H1 (cell line): ENCODE results near the gene CTNND2. TPM values are rescaled to one million over a fixed set of nuclear protein-coding genes. Genes with fewer than 3 reads are reported as not detected.

ENCODE experiments used
- CTCF ChIA-PET: fragments of 300-600 bp; sonication (Branson Sonifier 250); formaldehyde crosslinking; loops from one replicate; lab custom pipeline; 2021; ENCODE audit not compliant: partially characterized antibody; lab: Charles Lee
- POLR2A ChIA-PET: fragments of 300-600 bp; sonication (Branson Sonifier 250); formaldehyde crosslinking; loops from one replicate; lab custom pipeline; 2021; ENCODE audit warnings: inconsistent platforms; ENCODE audit not compliant: partially characterized antibody; lab: Charles Lee
- DNase-seq, 2 experiments: peaks; one replicate each; pipeline versions ENCODE4 v3.0.0 to v3.0.0-alpha.2; 2010 to 2022; ENCODE audit warnings: low spot score in 2 of 2, low read depth in 1 of 2, mixed read lengths in 1 of 2
- FAIRE-seq: peaks from 2 replicates; lab custom pipeline; 2011; peaks lifted over from hg19 to GRCh38; lab: Jason Lieb, UNC
- H2AFZ ChIP-seq: 2 replicates; pipeline ENCODE4 v1.8.1; 2012; ENCODE audit warnings: low read length, inconsistent platforms
- H2AK5ac ChIP-seq: 2 replicates; pipeline ENCODE4 v1.6.1; 2013; ENCODE audit warnings: low read depth, low read length
- H2BK120ac ChIP-seq: replicated peaks from 2 replicates; pipeline ENCODE3; 2013; ENCODE audit warnings: low read depth, low read length, inconsistent platforms
- H2BK12ac ChIP-seq: 2 replicates; pipeline ENCODE4 v1.6.1; 2013; ENCODE audit warnings: low read depth, low read length
- H2BK15ac ChIP-seq: 2 replicates; pipeline ENCODE4 v1.6.1; 2013; ENCODE audit warnings: low read length
- H2BK20ac ChIP-seq: 2 replicates; pipeline ENCODE4 v1.6.1; 2013; ENCODE audit warnings: low read length
- H2BK5ac ChIP-seq: 2 replicates; pipeline ENCODE4 v1.6.1; 2013; ENCODE audit warnings: low read depth, low read length
- H3K14ac ChIP-seq: 2 replicates; pipeline ENCODE4 v1.6.1; 2013; ENCODE audit warnings: inconsistent platforms; ENCODE audit not compliant: insufficient read length
- H3K18ac ChIP-seq: 2 replicates; pipeline ENCODE4 v1.6.1; 2013; ENCODE audit warnings: low read length; ENCODE audit errors: extremely low read depth
- H3K23ac ChIP-seq: 2 replicates; pipeline ENCODE4 v1.6.1; 2013; ENCODE audit warnings: inconsistent platforms; ENCODE audit not compliant: insufficient read length
- H3K23me2 ChIP-seq: 2 replicates; pipeline ENCODE4 v1.6.1; 2013; ENCODE audit warnings: low read depth, low read length
- H3K27ac ChIP-seq: 2 replicates; pipeline ENCODE4 v1.6.1; 2011; ENCODE audit warnings: low read depth, low read length, inconsistent platforms
- H3K27me3 ChIP-seq, 4 experiments: replicated peaks in 1 of 4; 1 replicate in 1 of 4; 2 replicates in 3 of 4; pipeline versions ENCODE4 v1.6.1 to v1.8.1; 2011 to 2013; ENCODE audit warnings: low read length in 3 of 4, mild to moderate bottlenecking in 3 of 4, inconsistent platforms in 2 of 4, mixed read lengths in 2 of 4, moderate library complexity in 1 of 4; ENCODE audit not compliant: control insufficient read depth in 3 of 4, insufficient read depth in 3 of 4; ENCODE audit errors: extremely low read depth in 1 of 4
- H3K36me3 ChIP-seq, 4 experiments: 2 replicates each; pipeline versions ENCODE4 v1.6.1 to v1.8.1; 2011 to 2013; ENCODE audit warnings: mild to moderate bottlenecking in 4 of 4, low read length in 3 of 4, moderate library complexity in 2 of 4, control low read depth in 1 of 4, inconsistent platforms in 1 of 4; ENCODE audit not compliant: insufficient read depth in 4 of 4, control insufficient read depth in 2 of 4
- H3K4ac ChIP-seq: replicated peaks from 2 replicates; pipeline ENCODE3; 2013; ENCODE audit warnings: low read length, low read depth, mixed read lengths, inconsistent platforms; ENCODE audit not compliant: insufficient read length
- H3K4me1 ChIP-seq, 4 experiments: replicated peaks in 1 of 4; 1 replicate in 1 of 4; 2 replicates in 3 of 4; pipeline versions ENCODE4 v1.6.1 to v1.8.1; 2011 to 2013; ENCODE audit warnings: low read length in 3 of 4, inconsistent platforms in 2 of 4, mixed read lengths in 1 of 4; ENCODE audit not compliant: insufficient read depth in 4 of 4, control insufficient read depth in 3 of 4
- H3K4me2 ChIP-seq, 2 experiments: 2 replicates each; pipeline versions ENCODE4 v1.6.1 to v1.8.1; 2011 to 2013; ENCODE audit warnings: low read depth in 2 of 2, low read length in 2 of 2, control low read depth in 1 of 2, inconsistent platforms in 1 of 2, mild to moderate bottlenecking in 1 of 2; ENCODE audit not compliant: insufficient read depth in 1 of 2
- H3K4me3 ChIP-seq, 4 experiments: fragments of 200-600, 300-600 bp in 1 of 4; sonication (generic), shearing (Covaris generic), sonication (Bioruptor Twin) in 1 of 4; 2 replicates each; pipeline versions ENCODE4 v1.5.1 to v1.8.1; 2011 to 2016; ENCODE audit warnings: low read length in 4 of 4, low read depth in 3 of 4, control low read depth in 2 of 4, inconsistent platforms in 2 of 4, mild to moderate bottlenecking in 2 of 4, mixed read lengths in 1 of 4, moderate library complexity in 1 of 4; ENCODE audit not compliant: insufficient read depth in 2 of 4; ENCODE audit errors: extremely low read depth in 1 of 4
- H3K56ac ChIP-seq: replicated peaks from 2 replicates; pipeline ENCODE3; 2013; ENCODE audit warnings: low read depth, mild to moderate bottlenecking, mixed read lengths, low read length, inconsistent platforms; ENCODE audit not compliant: insufficient read length
- H3K79me1 ChIP-seq: 2 replicates; pipeline ENCODE4 v1.6.1; 2013; ENCODE audit warnings: low read depth, low read length, control low read depth
- H3K79me2 ChIP-seq, 2 experiments: 2 replicates each; pipeline versions ENCODE4 v1.6.1 to v1.8.1; 2012 to 2013; ENCODE audit warnings: low read length in 2 of 2, mild to moderate bottlenecking in 2 of 2, inconsistent platforms in 1 of 2; ENCODE audit not compliant: insufficient read depth in 2 of 2, control insufficient read depth in 1 of 2
- H3K9ac ChIP-seq, 4 experiments: replicated peaks in 1 of 4; 1 replicate in 1 of 4; 2 replicates in 3 of 4; pipeline versions ENCODE4 v1.6.1 to v1.8.1; 2011 to 2013; ENCODE audit warnings: low read depth in 3 of 4, low read length in 3 of 4, control low read depth in 2 of 4, mild to moderate bottlenecking in 2 of 4, moderate library complexity in 2 of 4, inconsistent platforms in 1 of 4; ENCODE audit errors: extremely low read depth in 1 of 4
- H3K9me3 ChIP-seq, 2 experiments: 2 replicates each; pipeline versions ENCODE4 v1.6.1 to v1.8.1; 2012 to 2013; ENCODE audit warnings: mild to moderate bottlenecking in 2 of 2, moderate library complexity in 2 of 2, control low read depth in 1 of 2, inconsistent platforms in 1 of 2, low read depth in 1 of 2, low read length in 1 of 2, mixed read lengths in 1 of 2; ENCODE audit not compliant: insufficient read depth in 2 of 2
- H4K20me1 ChIP-seq, 2 experiments: replicated peaks in 1 of 2; 2 replicates each; pipeline versions ENCODE3 to v1.8.1; 2011 to 2013; ENCODE audit warnings: inconsistent platforms in 2 of 2, low read length in 2 of 2, mild to moderate bottlenecking in 1 of 2; ENCODE audit not compliant: insufficient read depth in 2 of 2, control insufficient read depth in 1 of 2
- H4K5ac ChIP-seq: 2 replicates; pipeline ENCODE4 v1.6.1; 2013; ENCODE audit warnings: low read length, low read depth, mixed read lengths, inconsistent platforms; ENCODE audit not compliant: insufficient read length
- H4K8ac ChIP-seq: 2 replicates; pipeline ENCODE4 v1.8.0; 2013; ENCODE audit warnings: mild to moderate bottlenecking, moderate library complexity, low read length, inconsistent platforms; ENCODE audit not compliant: insufficient read depth; ENCODE audit errors: extremely low read depth
- H4K91ac ChIP-seq: replicated peaks from 2 replicates; pipeline ENCODE3; 2013; ENCODE audit warnings: low read length, mixed read lengths, inconsistent platforms; ENCODE audit not compliant: insufficient read length
- ASH2L ChIP-seq: fragments of 200-600, 300-600 bp; sonication (generic); IDR thresholded peaks from one replicate; pipeline ENCODE4 v1.7.1; 2017; ENCODE audit warnings: low read length
- CBX5 ChIP-seq: fragments of 300-800, 300-1000 bp; sonication (generic); IDR thresholded peaks from 2 replicates; pipeline ENCODE4 v1.7.1; 2016; ENCODE audit warnings: antibody characterized with exemption, low read length, low read depth
- CREB1 ChIP-seq: IDR thresholded peaks from 2 replicates; pipeline ENCODE4 v1.6.1; 2012; ENCODE audit warnings: inconsistent platforms
- GTF2F1 ChIP-seq: IDR thresholded peaks from 2 replicates; pipeline ENCODE4 v1.6.1; 2012; ENCODE audit warnings: low read depth, low read length, improper control_type of control experiment, borderline replicate concordance
- SAP30 ChIP-seq: fragments of 300-600 bp; sonication (generic); IDR thresholded peaks from 2 replicates; pipeline ENCODE4 v1.7.1; 2012; ENCODE audit warnings: low read length, moderate library complexity, mild to moderate bottlenecking, inconsistent platforms; ENCODE audit not compliant: insufficient read depth, insufficient replicate concordance
- polyA plus RNA-seq, 7 experiments: library from polyadenylated mRNA; depleted of rRNA in 3 of 7; stranded (reverse) in 5 of 7; unstranded in 2 of 7; fragments of >200 nt in 5 of 7; fragments of 200-250 nt in 2 of 7; gene quantifications; 1 replicate in 5 of 7; 2 replicates in 1 of 7; 4 replicates in 1 of 7; pipeline versions ENCODE4 v1.2.1 to v1.2.3, GENCODE V29; 2011 to 2013; ENCODE audit warnings: missing spikeins in 2 of 7, mixed read lengths in 2 of 7
- total RNA-seq: library from RNA; stranded (reverse); fragmentation: NEBNext Ultra II Directional; extraction: Animal tissue kit (Norgen Biotek cat#: 25700); gene quantifications from 2 replicates; pipeline ENCODE4 v1.2.1, GENCODE V29; 2021
- TF ChIP-seq, protein P1 (sequence below): IDR thresholded peaks from 2 replicates; pipeline ENCODE4 v1.6.1; 2012; ENCODE audit warnings: inconsistent platforms

The CTNND2 gene
- total and polyA plus RNA-seq, 2 of the 8 experiments (the other 6 are each of a cell fraction or from before 2014, with no cell fraction given) = 7.4 to 14.2 TPM

DNA sequence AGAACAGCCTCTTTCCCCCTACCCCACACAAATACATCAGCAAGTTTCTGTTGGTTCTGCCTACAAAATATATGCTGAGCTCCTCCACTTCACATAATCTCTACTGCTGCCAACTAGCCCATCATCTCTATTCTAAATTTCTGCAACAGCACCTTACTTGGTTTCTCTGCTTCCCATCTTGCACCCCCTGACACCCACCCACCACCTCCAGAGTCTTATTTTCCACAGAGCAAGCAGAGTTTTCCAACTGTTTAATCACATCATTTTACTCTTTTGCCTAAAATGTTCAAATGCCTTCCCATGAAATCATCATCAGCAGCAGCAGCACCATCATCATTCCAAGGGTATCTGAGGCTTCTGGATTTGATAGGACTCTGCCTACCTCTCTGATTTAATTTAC lies 295.7 kb downstream of the CTNND2 start:
- no peaks in the 10 kb centered on the region for H3K27me3 ChIP-seq
- H2BK120ac ChIP-seq = no peak overlapping the region
- no peak overlapping the region for H2AFZ ChIP-seq
- no peak overlapping the region for H3K23ac ChIP-seq
- H2BK20ac ChIP-seq = no peak overlapping the region
- no peaks in the 10 kb centered on the region for H4K20me1 ChIP-seq
- H4K91ac ChIP-seq = no peak overlapping the region
- H2BK15ac ChIP-seq = no peak overlapping the region
- no peak overlapping the region for H4K8ac ChIP-seq
- H4K5ac ChIP-seq = no peak overlapping the region
- DNase-seq (no peak), FAIRE-seq (no peak)
- ChIA-PET POLR2A (no interaction called here), CTCF (no interaction called here)
- no peak overlapping the region for H2BK5ac ChIP-seq
- no peak overlapping the region for H3K56ac ChIP-seq
- no peaks in the 10 kb centered on the region for H3K9me3 ChIP-seq
- no peak overlapping the region for H3K14ac ChIP-seq
- H3K4ac ChIP-seq = no peak overlapping the region
- no peak overlapping the region for H2AK5ac ChIP-seq
- no peak overlapping the region for H2BK12ac ChIP-seq
- no peaks in the 10 kb centered on the region for H3K23me2 ChIP-seq
- H3K79me2 ChIP-seq = no peaks in the 10 kb centered on the region
- no peaks in the 10 kb centered on the region for H3K36me3 ChIP-seq
- no peak overlapping the region for H3K27ac ChIP-seq
- no peaks in the 10 kb centered on the region for H3K79me1 ChIP-seq
- H3K4me1 ChIP-seq = no peaks in the 10 kb centered on the region
- H3K9ac ChIP-seq = no peak overlapping the region
- no peak overlapping the region for H3K4me2 ChIP-seq
- H3K4me3 ChIP-seq = no peak overlapping the region
- H3K18ac ChIP-seq = no peak overlapping the region
- TF ChIP-seq SAP30 = no peak
- no peak for TF ChIP-seq CREB1
- TF ChIP-seq, protein P1, sequence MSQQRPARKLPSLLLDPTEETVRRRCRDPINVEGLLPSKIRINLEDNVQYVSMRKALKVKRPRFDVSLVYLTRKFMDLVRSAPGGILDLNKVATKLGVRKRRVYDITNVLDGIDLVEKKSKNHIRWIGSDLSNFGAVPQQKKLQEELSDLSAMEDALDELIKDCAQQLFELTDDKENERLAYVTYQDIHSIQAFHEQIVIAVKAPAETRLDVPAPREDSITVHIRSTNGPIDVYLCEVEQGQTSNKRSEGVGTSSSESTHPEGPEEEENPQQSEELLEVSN = no peak
- no peak for TF ChIP-seq CBX5
- TF ChIP-seq GTF2F1 = no peak
- no peak for TF ChIP-seq ASH2L
